Mucosa of rectum (tissue), 2 donors: ENCODE measurements around the gene IFNG.

Source experiments
- H3K27ac ChIP-seq, 2 donors: one replicate each; pipeline ENCODE4 v1.7.0; 2013; ENCODE audit warnings: inconsistent platforms in 2 of 2, low read depth in 2 of 2, low read length in 2 of 2
- H3K27me3 ChIP-seq, 2 donors: one replicate each; pipeline ENCODE4 v1.7.0; 2013; ENCODE audit warnings: low read length in 2 of 2; ENCODE audit not compliant: control insufficient read depth in 2 of 2, insufficient read depth in 2 of 2
- H3K36me3 ChIP-seq, 2 donors: one replicate each; pipeline ENCODE4 v1.7.0; 2013; ENCODE audit warnings: low read length in 2 of 2; ENCODE audit not compliant: control insufficient read depth in 2 of 2, insufficient read depth in 2 of 2
- H3K4me1 ChIP-seq, 2 donors: one replicate each; pipeline ENCODE4 v1.7.0; 2013; ENCODE audit warnings: low read length in 2 of 2, mild to moderate bottlenecking in 1 of 2; ENCODE audit not compliant: control insufficient read depth in 2 of 2, insufficient read depth in 2 of 2
- H3K4me3 ChIP-seq, 2 donors: one replicate each; pipeline ENCODE4 v1.7.0; 2013; ENCODE audit warnings: low read length in 2 of 2
- H3K9ac ChIP-seq, 2 donors: one replicate each; pipeline ENCODE4 v1.7.0; 2013; ENCODE audit warnings: low read length in 2 of 2, low read depth in 1 of 2, mild to moderate bottlenecking in 1 of 2
- H3K9me3 ChIP-seq, 2 donors: one replicate each; pipeline ENCODE4 v1.7.0; 2013; ENCODE audit warnings: low read length in 2 of 2; ENCODE audit not compliant: control insufficient read depth in 2 of 2
- donor health status: healthy.
- donor health status: Normal muscosa, but diverticular disease.

IFNG gene

GRCh38 chr12:68139941-68140340 is 19.6 kb downstream of the IFNG start:
- Histone ChIP-seq H3K4me1 (no peaks in the 10 kb centered on the region), H3K27me3 (no peaks in the 10 kb centered on the region), H3K4me3 (no peak overlapping the region), H3K36me3 (no peaks in the 10 kb centered on the region), H3K27ac (no peak overlapping the region), H3K9me3 (no peaks in the 10 kb centered on the region), H3K9ac (no peak overlapping the region)

GRCh38 chr12:68139001-68139400 is 20.5 kb downstream of the IFNG start:
- Histone ChIP-seq H3K27ac (no peak overlapping the region), H3K27me3 (no peaks in the 10 kb centered on the region), H3K9ac (no peak overlapping the region), H3K9me3 (peaks cover 0 to under 1% of the 10 kb centered on the region in 2 donors), H3K36me3 (no peaks in the 10 kb centered on the region), H3K4me1 (no peaks in the 10 kb centered on the region), H3K4me3 (no peak overlapping the region)

DNA sequence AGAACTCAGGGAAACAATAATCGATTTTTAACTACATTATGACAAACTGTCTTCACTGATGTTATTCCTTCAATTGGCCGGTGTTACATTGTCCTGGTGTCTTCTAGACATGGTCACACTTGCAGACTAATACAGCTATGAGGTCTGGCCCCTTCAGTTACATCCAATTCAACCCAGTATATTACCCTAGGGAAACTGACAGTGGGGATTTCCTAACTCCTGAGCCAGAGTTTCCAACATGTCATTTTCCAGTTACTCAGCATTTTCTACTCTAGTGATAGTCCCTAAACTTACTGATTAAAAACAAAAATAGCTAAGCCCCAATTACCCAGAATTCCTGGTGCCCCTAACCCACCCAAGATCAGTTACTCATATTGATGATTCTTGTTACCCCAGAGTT is 21.1 kb downstream of the IFNG start:
- Histone ChIP-seq H3K36me3 (no peaks in the 10 kb centered on the region), H3K27ac (no peak overlapping the region), H3K4me3 (no peak overlapping the region), H3K9me3 (peaks cover 0 to 2% of the 10 kb centered on the region in 2 donors), H3K4me1 (no peaks in the 10 kb centered on the region), H3K27me3 (no peaks in the 10 kb centered on the region), H3K9ac (no peak overlapping the region)

DNA sequence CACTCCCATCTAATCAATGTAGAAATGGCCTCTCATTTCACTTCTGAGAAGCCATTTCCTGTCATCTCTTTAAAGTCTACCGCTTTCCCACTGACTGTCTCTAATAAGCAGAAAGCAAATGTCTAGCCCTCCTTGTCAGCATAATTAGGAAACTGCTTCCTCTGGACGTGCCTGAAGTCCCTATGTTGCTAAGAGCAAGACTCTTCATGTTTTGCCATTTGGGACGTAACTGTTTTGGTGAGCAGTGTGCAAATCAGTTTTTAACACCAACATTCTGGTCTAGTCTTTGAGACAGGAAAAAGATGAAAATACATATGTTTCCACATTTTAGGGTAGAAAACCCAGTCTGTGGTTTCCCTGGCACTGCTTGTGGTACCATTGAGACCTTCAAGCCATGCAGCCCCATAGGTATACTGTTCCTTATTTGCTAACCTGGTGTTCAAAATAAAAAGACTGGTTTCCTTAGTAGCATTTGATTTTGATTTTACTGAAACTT is 22.2 kb downstream of the IFNG start:
- no peak overlapping the region for H3K27ac ChIP-seq
- H3K4me3 ChIP-seq, result no peak overlapping the region
- no peaks in the 10 kb centered on the region for H3K36me3 ChIP-seq
- no peaks in the 10 kb centered on the region for H3K27me3 ChIP-seq
- H3K9ac ChIP-seq, result no peak overlapping the region
- no peaks in the 10 kb centered on the region for H3K4me1 ChIP-seq
- H3K9me3 ChIP-seq, result peaks cover 0 to 2% of the 10 kb centered on the region in 2 donors

DNA sequence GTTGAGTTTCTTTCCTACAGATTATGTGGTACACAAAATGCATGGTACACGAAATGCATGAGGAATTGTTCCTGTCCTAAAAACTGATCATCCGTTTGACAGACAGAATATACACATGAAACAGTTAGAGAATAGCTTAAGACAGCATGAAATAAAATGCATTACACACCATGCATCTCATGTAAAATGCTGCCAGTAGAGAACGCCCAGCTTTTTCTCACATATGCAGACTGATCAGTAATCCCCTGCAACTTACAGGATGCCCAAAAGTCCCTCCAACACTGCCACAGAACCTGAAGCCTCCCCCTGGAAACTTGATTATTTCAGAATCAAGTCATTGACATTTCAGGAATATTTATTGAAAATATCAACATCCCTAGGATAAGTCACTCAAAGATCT is 24.0 kb downstream of the IFNG start:
- Histone ChIP-seq H3K36me3 (no peaks in the 10 kb centered on the region), H3K9ac (no peak overlapping the region), H3K27ac (no peak overlapping the region), H3K27me3 (no peaks in the 10 kb centered on the region), H3K4me3 (no peak overlapping the region), H3K4me1 (no peaks in the 10 kb centered on the region), H3K9me3 (peaks cover 0 to 2% of the 10 kb centered on the region in 2 donors)

DNA sequence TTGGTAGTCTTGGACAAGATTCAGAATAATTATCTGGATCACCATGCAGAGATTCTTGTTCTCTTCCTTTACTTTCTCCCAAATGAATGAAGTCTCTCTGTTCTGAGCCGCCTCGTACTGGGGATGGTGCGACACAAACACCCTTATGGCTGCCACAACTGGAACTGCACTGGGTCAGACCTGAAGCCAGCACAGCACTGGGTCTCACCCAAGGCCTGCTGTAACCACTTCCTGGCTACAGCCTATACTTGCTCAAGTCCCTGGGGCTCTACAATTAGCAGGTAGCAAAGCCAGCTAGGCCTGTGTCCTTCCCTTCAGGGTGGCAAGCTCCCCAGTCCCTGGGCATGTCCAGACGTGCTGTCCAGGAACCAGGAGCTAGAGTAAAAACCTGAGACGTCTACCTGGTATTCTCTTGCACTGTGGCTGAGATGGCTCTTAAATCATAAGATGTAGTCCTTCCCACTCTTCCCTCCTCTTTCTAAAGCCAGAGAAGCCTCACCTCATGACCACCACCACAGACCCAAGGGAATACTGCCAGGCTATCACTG is 27.6 kb downstream of the IFNG start:
- peaks cover 0 to 2% of the 10 kb centered on the region in 2 donors for H3K9me3 ChIP-seq
- H3K4me1 ChIP-seq, result no peaks in the 10 kb centered on the region
- H3K27ac ChIP-seq, result no peak overlapping the region
- no peak overlapping the region for H3K9ac ChIP-seq
- H3K27me3 ChIP-seq, result no peaks in the 10 kb centered on the region
- no peaks in the 10 kb centered on the region for H3K36me3 ChIP-seq
- H3K4me3 ChIP-seq, result no peak overlapping the region

GRCh38 chr12:68129979-68130378 is 29.6 kb downstream of the IFNG start:
- no peaks in the 10 kb centered on the region for H3K27me3 ChIP-seq
- H3K4me3 ChIP-seq, result no peak overlapping the region
- no peaks in the 10 kb centered on the region for H3K36me3 ChIP-seq
- H3K27ac ChIP-seq, result no peak overlapping the region
- H3K9ac ChIP-seq, result no peak overlapping the region
- H3K9me3 ChIP-seq, result peaks cover 0 to 2% of the 10 kb centered on the region in 2 donors
- no peaks in the 10 kb centered on the region for H3K4me1 ChIP-seq

DNA sequence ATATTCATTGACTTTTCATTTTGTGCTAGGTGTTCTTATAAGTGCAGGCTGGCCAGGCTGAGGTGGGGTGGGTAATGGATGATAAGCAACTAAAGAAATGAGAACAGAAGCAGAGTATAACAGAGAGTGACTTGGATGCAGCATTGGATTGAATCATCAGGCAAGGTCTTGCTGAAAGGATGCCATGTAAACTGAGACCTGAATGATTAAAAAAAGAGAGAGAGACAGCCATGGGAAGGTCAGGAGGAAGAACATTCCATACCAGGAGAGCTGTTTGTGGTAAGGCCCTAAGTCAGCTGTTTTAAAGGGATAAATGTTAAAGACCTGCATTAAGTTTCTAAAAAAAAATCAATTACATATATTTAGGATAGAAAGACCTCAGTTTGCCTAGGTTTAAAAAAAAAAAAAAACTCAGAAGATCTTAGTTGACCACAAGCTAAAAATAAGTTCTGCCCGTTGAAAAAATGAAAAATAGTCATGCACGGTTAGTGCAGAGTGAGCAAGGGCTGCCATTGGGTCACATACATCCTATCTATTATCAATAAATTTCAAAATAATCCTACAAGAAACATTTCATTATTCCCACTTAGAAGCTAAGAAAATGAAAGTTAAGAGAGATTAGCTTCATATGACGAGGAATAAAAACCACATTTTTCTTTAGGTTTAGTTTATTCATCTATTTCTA is 37.2 kb downstream of the IFNG start:
- Histone ChIP-seq H3K9me3 (no peaks in the 10 kb centered on the region), H3K36me3 (no peaks in the 10 kb centered on the region), H3K27ac (no peak overlapping the region), H3K27me3 (no peaks in the 10 kb centered on the region), H3K4me1 (no peaks in the 10 kb centered on the region), H3K4me3 (no peak overlapping the region), H3K9ac (no peak overlapping the region)

- Histone ChIP-seq H3K27ac (no peak overlapping the region), H3K9ac (no peak overlapping the region), H3K36me3 (no peaks in the 10 kb centered on the region), H3K4me1 (no peaks in the 10 kb centered on the region), H3K4me3 (no peak overlapping the region), H3K27me3 (no peaks in the 10 kb centered on the region), H3K9me3 (no peaks in the 10 kb centered on the region)
Measured at GRCh38 chr12:68121143-68121542, 38.4 kb downstream of the IFNG start.

DNA sequence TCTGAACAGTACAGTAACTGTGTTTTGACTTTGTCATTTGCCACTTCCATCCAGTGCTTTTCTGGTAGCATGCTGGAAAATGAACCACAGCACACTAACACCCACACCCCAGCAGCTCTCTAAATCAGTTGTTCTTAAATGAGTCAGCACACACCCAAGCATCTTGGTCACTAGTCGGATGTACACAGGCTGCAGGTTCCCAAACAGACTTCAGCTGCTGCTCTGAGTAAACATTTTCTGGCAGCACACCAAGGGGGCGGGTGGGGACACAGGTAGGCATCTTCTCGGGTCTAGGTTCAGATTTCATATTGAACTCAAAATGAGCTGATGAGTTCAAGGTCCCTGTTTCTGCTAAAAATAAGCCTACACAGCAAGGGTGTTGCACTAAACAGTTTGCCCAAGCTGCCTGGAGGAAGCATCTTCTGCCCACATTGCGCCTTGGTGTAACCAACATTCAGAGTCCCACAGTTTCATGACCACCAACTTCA is 39.8 kb downstream of the IFNG start:
- H3K27ac ChIP-seq, result no peak overlapping the region

More for the DNA sequence above, 39.8 kb downstream of the IFNG start:
- Histone ChIP-seq H3K36me3 (no peaks in the 10 kb centered on the region), H3K27me3 (no peaks in the 10 kb centered on the region), H3K4me1 (no peaks in the 10 kb centered on the region), H3K9me3 (no peaks in the 10 kb centered on the region), H3K4me3 (no peak overlapping the region), H3K9ac (no peak overlapping the region)
